K562 (cell line): ENCODE results near the gene SLC24A4. TPM values are rescaled to one million over a fixed set of nuclear protein-coding genes. Genes with fewer than 3 reads are reported as not detected.

Source experiments
- ATAC-seq: fragments of 200-7000 bp; cut with Tn5 transposase; 3 replicates; pipeline ENCODE4 v1.9.1; 2020; ENCODE audit warnings: moderate library complexity
- BruUV-seq: library from RNA; stranded (reverse); fragments of 400-500 nt; replicated peaks from 2 replicates; lab custom pipeline; 2021; lab: Mats Ljungman, UMichigan
- CTCF ChIA-PET: fragments of 300-600 bp; formaldehyde crosslinking; extraction: SDS; loops from one replicate; lab custom pipeline; 2021; ENCODE audit warnings: low intra/inter-chr PET ratio; lab: Yijun Ruan, JAX
- POLR2A ChIA-PET: fragments of 300-600, 350-650 bp; sonication (Branson Sonifier 250); formaldehyde crosslinking; extraction: SDS; loops from one replicate; lab custom pipeline; 2021; ENCODE audit warnings: antibody characterized with exemption, inconsistent platforms; lab: Yijun Ruan, JAX
- DNase-seq, 4 experiments: peaks; one replicate each; pipeline versions ENCODE4 v3.0.0 to v3.0.0-alpha.2; 2011 to 2018; ENCODE audit warnings: low spot score in 3 of 4, mixed read lengths in 3 of 4; ENCODE audit errors: extremely low read depth in 1 of 4
- FAIRE-seq: peaks from 2 replicates; lab custom pipeline; 2011; peaks lifted over from hg19 to GRCh38; lab: Jason Lieb, UNC
- H2AFZ ChIP-seq: 2 replicates; pipeline ENCODE4 v1.6.0; 2011; ENCODE audit warnings: low read depth, low read length, control low read depth, inconsistent platforms
- H3K27ac ChIP-seq: fragments of 200-600 bp; 3 replicates; pipeline ENCODE4 v1.8.0; 2011; ENCODE audit warnings: low read depth, mild to moderate bottlenecking, control low read depth, inconsistent platforms, low read length, moderate library complexity, mixed read lengths; ENCODE audit errors: extremely low read depth
- H3K27me3 ChIP-seq, 2 experiments: fragments of 300-600 bp in 1 of 2; 2 replicates in 1 of 2; 3 replicates in 1 of 2; pipeline versions ENCODE4 v1.6.0 to v1.8.0; 2011; ENCODE audit warnings: inconsistent platforms in 2 of 2, low read length in 2 of 2, mild to moderate bottlenecking in 1 of 2, mixed read lengths in 1 of 2, moderate library complexity in 1 of 2; ENCODE audit not compliant: control insufficient read depth in 2 of 2, insufficient read depth in 2 of 2
- H3K36me3 ChIP-seq: fragments of 300-600 bp; 3 replicates; pipeline ENCODE4 v1.8.0; 2011; ENCODE audit warnings: mild to moderate bottlenecking, low read length, inconsistent platforms; ENCODE audit not compliant: control insufficient read depth, insufficient read depth
- H3K4me1 ChIP-seq, 2 experiments: fragments of 200-600 bp in 1 of 2; replicated peaks in 1 of 2; 2 replicates in 1 of 2; 3 replicates in 1 of 2; pipeline versions ENCODE4 v1.5.1 to v1.8.0; 2011; ENCODE audit warnings: inconsistent platforms in 2 of 2, low read length in 2 of 2, mild to moderate bottlenecking in 1 of 2, mixed read lengths in 1 of 2, moderate library complexity in 1 of 2; ENCODE audit not compliant: control insufficient read depth in 2 of 2, insufficient read depth in 2 of 2
- H3K4me2 ChIP-seq: 2 replicates; pipeline ENCODE4 v1.6.1; 2011; ENCODE audit warnings: low read length, control low read depth, inconsistent platforms, mixed read lengths; ENCODE audit not compliant: insufficient read depth
- H3K4me3 ChIP-seq: fragments of 200-600 bp; sonication (generic), shearing (Covaris generic); 2 replicates; pipeline ENCODE4 v1.5.1; 2016; ENCODE audit warnings: control low read depth, inconsistent platforms
- H3K79me2 ChIP-seq: fragments of 200-600 bp; 3 replicates; pipeline ENCODE4 v1.8.0; 2011; ENCODE audit warnings: low read length, inconsistent platforms; ENCODE audit not compliant: control insufficient read depth, insufficient read depth
- H3K9ac ChIP-seq, 2 experiments: 2 replicates each; pipeline versions ENCODE4 v1.6.0 to v1.6.1; 2011; ENCODE audit warnings: low read depth in 2 of 2, low read length in 2 of 2, control low read depth in 1 of 2, inconsistent platforms in 1 of 2, mild to moderate bottlenecking in 1 of 2, mixed read lengths in 1 of 2; ENCODE audit not compliant: insufficient read depth in 1 of 2
- H3K9me1 ChIP-seq: one replicate; pipeline ENCODE4 v1.6.0; 2011; ENCODE audit warnings: inconsistent platforms, mild to moderate bottlenecking, low read length, moderate library complexity; ENCODE audit not compliant: control insufficient read depth, insufficient read depth
- H3K9me3 ChIP-seq: replicated peaks from 2 replicates; pipeline ENCODE4 v1.5.1; 2011; ENCODE audit warnings: low read depth, low read length, inconsistent platforms; ENCODE audit not compliant: control insufficient read depth, insufficient read depth
- H4K20me1 ChIP-seq: replicated peaks from 2 replicates; pipeline ENCODE4 v1.6.1; 2011; ENCODE audit warnings: low read length, inconsistent platforms, mixed read lengths; ENCODE audit not compliant: control insufficient read depth, insufficient read depth
- ELF4 ChIP-seq: fragments of 450-650 bp; formaldehyde crosslinking; IDR thresholded peaks from 2 replicates; pipeline ENCODE4 v1.4.0; 2022; ENCODE audit warnings: missing genetic modification characterization
- NFE2 ChIP-seq: IDR thresholded peaks from 2 replicates; pipeline ENCODE4 v1.6.1; 2014; ENCODE audit warnings: antibody characterized with exemption, low read depth
- ZBTB11 ChIP-seq, 3 experiments: fragments of 200-800 bp in 1 of 3; fragments of 250-450 bp in 1 of 3; fragments of 450-650 bp in 1 of 3; sonication (Bioruptor Pico) in 1 of 3; sonication (Bioruptor generic) in 1 of 3; formaldehyde crosslinking in 1 of 3; IDR thresholded peaks; 2 replicates each; pipeline versions ENCODE4 v1.6.1 to v1.8.0; 2016 to 2022; ENCODE audit warnings: mild to moderate bottlenecking in 2 of 3, missing genetic modification characterization in 2 of 3, missing compliant biosample characterization in 1 of 3, moderate library complexity in 1 of 3
- ZFX ChIP-seq: sonication (generic); formaldehyde crosslinking; IDR thresholded peaks from 2 replicates; pipeline ENCODE4 v1.8.0; 2022; ENCODE audit warnings: mild to moderate bottlenecking, missing genetic modification reagents, moderate library complexity
- WGBS: fragments of 100-300 bp; shearing (Covaris generic); methylation state at CpG from one replicate; pipeline ENCODE4 v1.1.6; 2016; ENCODE audit warnings: low coverage, mixed read lengths; ENCODE audit not compliant: insufficient coverage; ENCODE audit errors: missing lambda C conversion rate; 5-methylcytosine and 5-hydroxymethylcytosine counted together
- in situ Hi-C: fragments of 300-500 bp; cut with MboI; formaldehyde crosslinking; loops from 4 replicates; pipeline ENCODE4 v1.15.0; 2018; ENCODE audit warnings: inconsistent platforms, mixed read lengths
- intact Hi-C: fragments of 100-400 bp; cut with micrococcal nuclease; formaldehyde crosslinking; loops from 2 replicates; pipeline ENCODE4 v1.14.2; 2022
- polyA plus RNA-seq, 8 experiments: library from polyadenylated mRNA; depleted of rRNA in 4 of 8; stranded (reverse) in 5 of 8; unstranded in 3 of 8; fragments of >200 nt; fragmentation: Nextera tagmentation in 2 of 8; fragmentation: Illumina TruSeq in 1 of 8; extraction: Ambion mirVana in 2 of 8; extraction: Trizol in 1 of 8; gene quantifications; 2 replicates each; pipeline versions ENCODE4 v1.2.1 to v1.2.3, GENCODE V29; 2011 to 2014; ENCODE audit warnings: inconsistent platforms in 1 of 8, missing spikeins in 1 of 8
- total RNA-seq, 7 experiments: library from RNA; depleted of rRNA in 6 of 7; stranded (reverse); fragments of >200 nt in 6 of 7; fragmentation: Illumina TruSeq in 2 of 7; extraction: Trizol in 2 of 7; gene quantifications; 2 replicates each; pipeline versions ENCODE4 v1.2.1 to v1.2.3, GENCODE V29; 2011 to 2021; ENCODE audit warnings: low replicate concordance in 1 of 7

Gene SLC24A4
- total and polyA plus RNA-seq, 9 of the 15 experiments (the other 6 are each of a cell fraction or from before 2014, with no cell fraction given): not detected

- TF ChIP-seq ZBTB11 (CRISPR knock-in tag; IDR thresholded peaks at IDR 0.05) (no peak), ZFX (CRISPR knock-in tag) (no peak), NFE2 (no peak)
- TF ChIP-seq, all 486 proteins: peak for 0
Observed at GRCh38 chr14:92459950-92460421, 137.0 kb downstream of the SLC24A4 start (continued).

- WGBS: 2% methylated on average over 6 of the region's 6 CpGs
- FAIRE-seq (no peak), ATAC-seq (no peak), DNase-seq (no peak)
- ChIA-PET POLR2A (interaction anchor here (1.3 kb wide), 1 partner anchor 11 kb away, joined by 4 read pairs; no protein-coding TSS in a partner anchor), CTCF (no interaction called here)
- Histone ChIP-seq H3K27me3 (peaks cover 5 to 48% of the 10 kb centered on the region in 2 experiments; a peak in 3 of 5 replicates), H3K9me1 (no peaks in the 10 kb centered on the region), H3K4me2 (no peak overlapping the region), H3K4me1 (no peaks in the 10 kb centered on the region), H4K20me1 (no peaks in the 10 kb centered on the region), H3K4me3 (no peak overlapping the region), H3K27ac (no peak overlapping the region), H2AFZ (no peak overlapping the region), H3K79me2 (no peaks in the 10 kb centered on the region), H3K9me3 (no peaks in the 10 kb centered on the region), H3K9ac (no peak overlapping the region), H3K36me3 (no peaks in the 10 kb centered on the region)
- intact Hi-C loops: no loop called here
- no peak for TF ChIP-seq ELF4 (CRISPR knock-in tag)
- in situ Hi-C loops: no loop called here
- BruUV-seq: no TSS peak
Observed at GRCh38 chr14:92460541-92460915, 137.6 kb downstream of the SLC24A4 start.
